Measurements from ENCODE around the gene WDSUB1. TPM values are rescaled to one million over a fixed set of nuclear protein-coding genes. Genes with fewer than 3 reads are reported as not detected.

The WDSUB1 gene
- total RNA-seq, 1 donor from 2014 or later, result 16.5 TPM

- peaks cover 12% of the 10 kb centered on the region for H3K4me1 ChIP-seq
- ATAC-seq (no peak), DNase-seq (no peak)
- TF ChIP-seq, protein P1, sequence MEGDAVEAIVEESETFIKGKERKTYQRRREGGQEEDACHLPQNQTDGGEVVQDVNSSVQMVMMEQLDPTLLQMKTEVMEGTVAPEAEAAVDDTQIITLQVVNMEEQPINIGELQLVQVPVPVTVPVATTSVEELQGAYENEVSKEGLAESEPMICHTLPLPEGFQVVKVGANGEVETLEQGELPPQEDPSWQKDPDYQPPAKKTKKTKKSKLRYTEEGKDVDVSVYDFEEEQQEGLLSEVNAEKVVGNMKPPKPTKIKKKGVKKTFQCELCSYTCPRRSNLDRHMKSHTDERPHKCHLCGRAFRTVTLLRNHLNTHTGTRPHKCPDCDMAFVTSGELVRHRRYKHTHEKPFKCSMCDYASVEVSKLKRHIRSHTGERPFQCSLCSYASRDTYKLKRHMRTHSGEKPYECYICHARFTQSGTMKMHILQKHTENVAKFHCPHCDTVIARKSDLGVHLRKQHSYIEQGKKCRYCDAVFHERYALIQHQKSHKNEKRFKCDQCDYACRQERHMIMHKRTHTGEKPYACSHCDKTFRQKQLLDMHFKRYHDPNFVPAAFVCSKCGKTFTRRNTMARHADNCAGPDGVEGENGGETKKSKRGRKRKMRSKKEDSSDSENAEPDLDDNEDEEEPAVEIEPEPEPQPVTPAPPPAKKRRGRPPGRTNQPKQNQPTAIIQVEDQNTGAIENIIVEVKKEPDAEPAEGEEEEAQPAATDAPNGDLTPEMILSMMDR (IDR thresholded peaks at IDR 0.05), result no peak
- intact Hi-C loops (cut with DNase I), result no loop called here
- no peak overlapping the region for H3K27ac ChIP-seq
- peaks cover 80% of the 10 kb centered on the region for H3K36me3 ChIP-seq
- H3K9me3 ChIP-seq, result no peaks in the 10 kb centered on the region
- no peak overlapping the region for H3K4me3 ChIP-seq
- H3K27me3 ChIP-seq (ENCODE audit: low read depth), result no peaks in the 10 kb centered on the region
Measured at GRCh38 chr2:159219394-159219998, 67.0 kb downstream of the WDSUB1 start.

DNA sequence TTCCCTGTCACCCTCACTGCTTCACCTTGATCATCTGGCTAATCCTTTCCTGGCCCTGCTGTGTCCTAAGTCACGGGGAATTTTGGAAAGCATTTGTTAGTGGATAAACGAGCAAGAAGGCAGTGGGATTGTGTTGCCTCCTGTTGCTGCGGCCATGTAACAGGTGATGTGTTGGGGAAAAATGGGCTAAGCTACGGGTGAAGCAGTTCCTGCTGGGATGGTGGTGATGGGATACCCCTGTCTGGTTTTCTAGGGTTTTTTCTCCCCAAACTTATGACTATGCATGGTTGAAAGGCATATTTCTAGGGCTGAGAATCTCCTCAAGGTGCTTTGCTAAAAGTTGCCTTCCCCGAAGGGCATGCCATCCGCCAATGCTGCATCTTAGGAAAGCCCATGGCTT lies 68.1 kb downstream of the WDSUB1 start:
- no peak for DNase-seq
- intact Hi-C loops (cut with DNase I), result no loop called here
- H3K36me3 ChIP-seq, result peaks cover 79% of the 10 kb centered on the region

DNA sequence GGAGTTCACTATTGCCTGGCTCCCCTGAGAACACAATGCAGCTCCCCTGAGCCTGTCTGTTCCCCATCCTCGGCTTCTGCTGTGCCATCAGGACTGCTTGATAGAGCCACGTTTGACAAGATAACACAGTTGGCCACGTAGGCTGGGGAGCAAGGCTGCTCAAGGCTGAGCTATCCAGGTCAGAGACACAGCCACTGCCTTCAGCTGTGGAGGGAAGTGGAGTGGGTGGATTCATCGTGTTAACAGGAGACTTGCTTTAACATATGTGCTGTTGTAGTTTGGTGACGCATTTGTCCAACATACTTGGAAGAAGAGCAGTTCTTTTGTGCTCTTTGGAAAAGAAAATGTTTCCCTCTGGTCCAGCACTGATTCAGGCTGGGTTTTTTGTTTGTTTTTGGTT lies 68.8 kb downstream of the WDSUB1 start:
- no peak overlapping the region for H3K27ac ChIP-seq
- ATAC-seq (no peak), DNase-seq (no peak)
- H3K9me3 ChIP-seq, result no peaks in the 10 kb centered on the region
- no peak overlapping the region for H3K4me3 ChIP-seq
- TF ChIP-seq, protein P1 (IDR thresholded peaks at IDR 0.05), result no peak
- intact Hi-C loops (cut with DNase I), result no loop called here
- no peaks in the 10 kb centered on the region for H3K4me1 ChIP-seq
- peaks cover 86% of the 10 kb centered on the region for H3K36me3 ChIP-seq
- H3K27me3 ChIP-seq (ENCODE audit: low read depth), result no peaks in the 10 kb centered on the region

More for the DNA sequence above, 68.1 kb downstream of the WDSUB1 start:
- Histone ChIP-seq H3K27me3 (ENCODE audit: low read depth) (no peaks in the 10 kb centered on the region), H3K27ac (no peak overlapping the region), H3K9me3 (no peaks in the 10 kb centered on the region), H3K4me3 (no peak overlapping the region), H3K4me1 (peaks cover under 1% of the 10 kb centered on the region)
- TF ChIP-seq, protein P1 (IDR thresholded peaks at IDR 0.05), result no peak
- ATAC-seq, result no peak

- no peak for DNase-seq
- intact Hi-C loops (cut with DNase I), result no loop called here
- H3K27ac ChIP-seq, result no peak overlapping the region
- peaks cover 71% of the 10 kb centered on the region for H3K36me3 ChIP-seq
- TF ChIP-seq, protein P1 (IDR thresholded peaks at IDR 0.05), result no peak
- no peak for ATAC-seq
- no peaks in the 10 kb centered on the region for H3K9me3 ChIP-seq
- no peak overlapping the region for H3K4me3 ChIP-seq
- H3K27me3 ChIP-seq (ENCODE audit: low read depth), result no peaks in the 10 kb centered on the region
- peaks cover 5% of the 10 kb centered on the region for H3K4me1 ChIP-seq
Measured at GRCh38 chr2:159215116-159215515, 71.4 kb downstream of the WDSUB1 start.

DNA sequence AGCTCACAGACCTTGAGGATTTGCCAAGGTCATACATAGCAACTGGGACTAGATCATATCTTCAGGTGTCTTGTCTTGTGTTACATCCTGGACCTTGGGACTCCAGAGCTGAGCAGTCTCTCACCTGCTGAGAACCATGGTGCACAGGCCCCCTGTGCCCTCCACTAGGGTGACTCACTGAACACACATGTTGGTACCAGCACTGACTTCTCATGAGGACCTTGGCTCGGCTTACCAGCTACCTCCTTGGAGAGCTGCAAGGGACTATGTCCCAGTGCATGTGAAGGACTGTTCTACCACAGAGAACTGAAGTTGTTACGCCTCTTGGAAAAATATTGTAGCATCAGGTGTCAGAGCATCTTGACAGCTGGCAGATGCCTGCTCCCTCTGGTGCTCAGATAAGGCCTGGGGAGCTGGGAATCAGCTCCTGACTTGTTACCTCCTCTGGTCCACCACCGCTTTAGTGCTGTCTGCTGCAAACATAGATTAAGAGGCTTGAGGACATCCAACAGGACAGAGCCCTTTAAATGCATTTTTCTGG lies 72.1 kb downstream of the WDSUB1 start:
- H3K27ac ChIP-seq, result no peak overlapping the region
- peaks cover 65% of the 10 kb centered on the region for H3K36me3 ChIP-seq
- H3K9me3 ChIP-seq, result no peaks in the 10 kb centered on the region
- TF ChIP-seq, protein P1 (IDR thresholded peaks at IDR 0.05), result no peak
- H3K4me1 ChIP-seq, result peaks cover 5% of the 10 kb centered on the region
- H3K4me3 ChIP-seq, result no peak overlapping the region
- intact Hi-C loops (cut with DNase I), result no loop called here
- H3K27me3 ChIP-seq (ENCODE audit: low read depth), result no peaks in the 10 kb centered on the region
- DNase-seq (no peak), ATAC-seq (peak in 1 of 2 donors; percentile 17)

Data from lower lobe of right lung (tissue), 2 donors.